Activated naive CD4-positive, alpha-beta T cell treated with anti-CD3 and anti-CD28 coated beads, Interleukin-2, amount 50 U/mL, for 24 hours (primary cell): Measurements from ENCODE around the gene CNTN5.
"Not testable (repeated sequence)": the region's sequence is repeated elsewhere in the genome, so short reads cannot be mapped to it uniquely, and the experiment has no call there.

Experiments
- H3K27ac Mint-ChIP-seq: one replicate; pipeline ENCODE4 v1.8.0; 2021; ENCODE audit warnings: mild to moderate bottlenecking, mixed read lengths
- H3K27me3 Mint-ChIP-seq: one replicate; pipeline ENCODE4 v1.8.0; 2021; ENCODE audit warnings: mixed read lengths
- H3K36me3 Mint-ChIP-seq: one replicate; pipeline ENCODE4 v1.8.0; 2021; ENCODE audit warnings: mixed read lengths
- H3K4me1 Mint-ChIP-seq: one replicate; pipeline ENCODE4 v1.8.0; 2021; ENCODE audit warnings: mixed read lengths
- H3K4me3 Mint-ChIP-seq: one replicate; pipeline ENCODE4 v1.8.0; 2021; ENCODE audit warnings: mild to moderate bottlenecking, mixed read lengths
- H3K9me3 Mint-ChIP-seq: one replicate; pipeline ENCODE4 v1.8.0; 2021; ENCODE audit warnings: mixed read lengths

The CNTN5 gene

DNA sequence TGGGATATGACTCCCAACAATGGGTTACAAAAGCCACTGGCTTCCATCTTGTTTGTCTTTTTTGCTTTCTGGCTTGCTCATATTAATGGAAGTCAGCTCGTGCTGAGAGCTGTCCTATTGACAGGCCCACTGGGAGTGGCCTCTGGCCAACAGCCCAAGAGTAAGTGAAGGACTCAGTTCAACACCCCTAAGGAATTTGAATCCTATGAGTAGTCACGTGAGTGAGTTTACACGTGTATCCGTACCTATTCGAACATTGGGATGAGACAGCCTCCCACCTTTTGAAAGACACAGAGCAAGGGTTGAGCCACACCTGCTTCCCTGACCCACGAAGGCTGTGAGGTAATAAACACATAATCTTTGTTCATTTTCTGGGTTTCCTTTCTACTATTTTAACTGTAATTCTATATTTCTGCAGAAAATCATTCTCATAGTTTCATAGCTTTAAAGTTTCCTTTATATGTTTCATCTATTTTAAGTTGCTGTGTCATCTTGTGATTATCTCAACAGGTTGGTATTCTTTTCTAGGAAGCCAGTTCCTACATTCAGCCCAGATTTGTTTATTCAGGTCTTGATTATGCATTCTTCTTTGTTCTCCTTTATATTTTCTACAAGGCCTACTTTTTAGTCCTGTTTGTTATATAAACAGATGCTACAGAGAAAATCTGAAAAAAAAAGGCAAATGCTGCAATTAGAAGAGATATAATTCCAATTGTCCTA is 802.3 kb downstream of the CNTN5 start:
- Mint-ChIP-seq H3K36me3 (no peaks in the 10 kb centered on the region), H3K27ac (no peak overlapping the region), H3K4me1 (no peaks in the 10 kb centered on the region), H3K27me3 (no peaks in the 10 kb centered on the region), H3K4me3 (no peak overlapping the region), H3K9me3 (peaks cover 6% of the 10 kb centered on the region)

DNA sequence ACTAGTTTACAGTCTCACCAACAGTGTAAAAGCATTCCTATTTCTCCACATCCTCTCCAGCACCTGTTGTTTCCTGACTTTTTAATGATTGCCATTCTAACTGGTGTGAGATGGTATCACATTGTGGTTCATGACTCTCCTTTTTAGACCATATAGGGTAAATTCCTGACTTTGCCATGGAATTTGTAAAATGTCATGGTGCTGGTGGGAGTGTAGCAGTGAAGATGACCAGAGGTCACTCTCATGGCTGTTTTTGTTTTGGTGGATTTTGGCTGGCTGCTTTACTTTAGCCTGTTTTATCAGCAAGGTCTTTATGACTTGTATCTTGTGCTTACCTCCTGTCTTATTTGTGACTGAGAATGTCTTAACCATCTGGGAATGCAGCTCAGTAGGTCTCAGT is 816.0 kb downstream of the CNTN5 start:
- not testable (repeated sequence) for H3K4me1 Mint-ChIP-seq, H3K27me3 Mint-ChIP-seq, H3K36me3 Mint-ChIP-seq, H3K27ac Mint-ChIP-seq, H3K4me3 Mint-ChIP-seq
- H3K9me3 Mint-ChIP-seq, result peaks cover 13% of the 10 kb centered on the region

DNA sequence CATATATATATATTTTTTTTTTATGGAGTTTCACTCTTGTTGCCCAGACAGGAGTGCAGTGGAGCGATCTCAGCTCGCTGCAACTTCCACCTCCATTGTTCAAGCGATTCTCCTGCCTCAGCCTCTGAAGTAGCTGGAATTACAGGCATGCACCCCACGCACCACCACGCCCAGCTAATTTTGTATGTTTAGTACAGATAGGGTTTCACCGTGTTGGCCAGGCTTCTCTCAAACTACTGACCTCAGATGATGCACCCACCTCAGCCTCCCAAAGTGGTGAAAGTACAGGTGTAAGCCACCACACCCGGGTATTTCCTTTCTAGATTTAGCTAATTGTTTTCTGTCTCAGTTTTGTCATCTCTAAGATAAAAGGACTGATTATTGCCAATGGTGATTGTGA is 821.1 kb downstream of the CNTN5 start:
- H3K27me3 Mint-ChIP-seq, result no peaks in the 10 kb centered on the region
- H3K4me3 Mint-ChIP-seq, result no peak overlapping the region
- H3K9me3 Mint-ChIP-seq, result no peaks in the 10 kb centered on the region
- no peak overlapping the region for H3K27ac Mint-ChIP-seq
- no peaks in the 10 kb centered on the region for H3K4me1 Mint-ChIP-seq
- no peaks in the 10 kb centered on the region for H3K36me3 Mint-ChIP-seq

DNA sequence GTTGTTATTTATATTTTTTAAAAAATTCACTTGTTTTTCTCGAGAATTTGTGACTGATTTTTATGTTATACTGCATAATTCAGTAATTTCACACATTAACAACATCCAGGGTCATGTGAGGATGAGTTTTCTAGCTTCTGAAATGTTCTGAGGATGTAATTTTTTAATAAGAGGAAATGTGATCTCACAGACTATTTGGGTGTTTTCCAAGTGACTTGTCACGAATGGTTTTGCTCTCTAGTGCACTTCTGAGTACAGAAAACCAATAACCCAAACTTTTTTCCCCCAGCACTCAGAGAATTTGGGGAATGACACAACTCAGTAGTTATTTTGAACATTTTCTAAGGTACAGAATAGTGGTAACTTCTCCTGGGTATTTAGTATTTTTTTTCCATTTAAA is 845.2 kb downstream of the CNTN5 start:
- H3K9me3 Mint-ChIP-seq, result peaks cover 12% of the 10 kb centered on the region
- no peaks in the 10 kb centered on the region for H3K27me3 Mint-ChIP-seq
- no peaks in the 10 kb centered on the region for H3K4me1 Mint-ChIP-seq
- H3K4me3 Mint-ChIP-seq, result no peak overlapping the region
- no peak overlapping the region for H3K27ac Mint-ChIP-seq
- no peaks in the 10 kb centered on the region for H3K36me3 Mint-ChIP-seq

DNA sequence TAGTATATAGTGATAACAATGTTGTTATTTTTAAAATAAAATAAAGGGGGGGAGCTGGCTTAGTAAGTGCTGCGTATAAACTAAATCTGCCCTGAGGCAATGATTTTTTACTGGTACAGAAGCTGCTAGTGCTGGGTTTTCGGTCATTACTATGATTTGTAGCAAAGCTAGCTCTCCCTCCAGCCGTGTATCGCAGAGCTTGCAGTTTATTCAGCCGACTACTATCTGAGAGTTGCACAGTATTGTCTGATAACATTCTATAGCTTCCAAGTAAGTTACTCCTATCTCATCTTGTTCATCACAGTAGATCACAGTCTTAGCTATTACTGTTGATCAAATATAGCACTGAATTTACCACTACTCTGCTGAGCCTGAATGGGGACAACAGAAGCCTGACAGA is 860.9 kb downstream of the CNTN5 start:
- Mint-ChIP-seq H3K27me3 (no peaks in the 10 kb centered on the region), H3K4me1 (no peaks in the 10 kb centered on the region), H3K27ac (no peak overlapping the region), H3K9me3 (peaks cover 4% of the 10 kb centered on the region), H3K4me3 (no peak overlapping the region), H3K36me3 (no peaks in the 10 kb centered on the region)

DNA sequence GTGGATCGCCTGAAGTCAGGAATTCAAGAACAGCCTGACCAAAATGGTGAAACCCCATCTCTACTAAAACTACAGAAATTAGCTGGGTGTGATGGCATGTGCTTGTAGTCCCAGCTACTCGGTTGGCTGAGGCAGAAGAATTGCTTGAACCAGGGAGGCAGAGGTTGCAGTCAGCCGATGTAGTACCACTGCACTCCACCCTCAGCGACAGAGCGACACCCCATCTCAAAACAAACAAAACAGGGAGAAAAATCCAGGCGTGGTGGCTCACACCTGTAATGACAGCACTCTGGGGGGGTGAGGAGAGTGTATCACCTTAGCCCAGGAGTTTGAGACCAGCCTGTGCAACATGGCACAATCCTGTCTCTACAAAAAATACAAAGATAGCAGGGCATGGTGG is 864.0 kb downstream of the CNTN5 start:
- Mint-ChIP-seq H3K36me3 (no peaks in the 10 kb centered on the region), H3K27ac (no peak overlapping the region), H3K4me1 (no peaks in the 10 kb centered on the region), H3K4me3 (no peak overlapping the region), H3K9me3 (peaks cover 4% of the 10 kb centered on the region), H3K27me3 (no peaks in the 10 kb centered on the region)

DNA sequence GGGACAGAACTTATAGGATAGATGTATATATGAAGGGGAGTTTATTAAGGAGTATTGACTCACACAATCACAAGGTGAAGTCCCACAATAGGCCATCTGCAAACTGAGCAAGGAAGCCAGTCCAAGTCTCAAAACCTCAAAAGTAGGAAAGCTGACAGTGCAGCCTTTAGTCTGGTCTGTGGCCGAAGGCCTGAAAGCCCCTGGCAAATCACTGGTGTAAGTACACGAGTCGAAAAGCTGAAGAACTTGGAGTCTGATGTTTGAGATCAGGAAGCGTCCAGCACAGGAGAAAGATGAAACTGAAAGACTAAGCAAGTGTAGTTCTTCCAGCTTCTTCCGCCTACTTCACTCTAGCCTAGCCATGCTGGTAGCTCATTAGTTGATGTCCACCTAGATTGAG is 866.7 kb downstream of the CNTN5 start:
- Mint-ChIP-seq H3K27ac (no peak overlapping the region), H3K27me3 (no peaks in the 10 kb centered on the region), H3K36me3 (no peaks in the 10 kb centered on the region), H3K9me3 (peaks cover 9% of the 10 kb centered on the region), H3K4me3 (no peak overlapping the region), H3K4me1 (no peaks in the 10 kb centered on the region)

DNA sequence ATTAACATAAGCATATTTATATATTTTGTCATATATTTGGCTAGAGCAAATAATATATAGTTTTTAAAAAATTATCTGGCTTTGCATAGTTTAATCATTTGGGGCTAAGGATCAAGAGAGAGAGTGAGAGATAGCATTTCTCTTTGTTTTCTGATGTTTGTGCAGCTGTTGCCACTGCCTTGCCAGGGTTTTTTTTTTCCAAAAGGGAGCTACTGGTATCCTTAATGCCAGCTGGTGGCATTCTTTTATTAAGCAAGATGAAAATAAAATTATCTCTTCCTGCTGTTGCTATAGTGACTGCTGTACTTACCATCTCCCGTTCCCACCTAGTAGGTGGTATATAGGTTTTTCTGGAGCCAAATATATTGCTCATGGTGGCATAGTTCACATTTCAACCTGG is 873.1 kb downstream of the CNTN5 start:
- H3K27ac Mint-ChIP-seq, result no peak overlapping the region
- no peaks in the 10 kb centered on the region for H3K27me3 Mint-ChIP-seq
- no peaks in the 10 kb centered on the region for H3K36me3 Mint-ChIP-seq
- H3K4me1 Mint-ChIP-seq, result no peaks in the 10 kb centered on the region
- H3K9me3 Mint-ChIP-seq, result peaks cover 11% of the 10 kb centered on the region
- H3K4me3 Mint-ChIP-seq, result no peak overlapping the region

DNA sequence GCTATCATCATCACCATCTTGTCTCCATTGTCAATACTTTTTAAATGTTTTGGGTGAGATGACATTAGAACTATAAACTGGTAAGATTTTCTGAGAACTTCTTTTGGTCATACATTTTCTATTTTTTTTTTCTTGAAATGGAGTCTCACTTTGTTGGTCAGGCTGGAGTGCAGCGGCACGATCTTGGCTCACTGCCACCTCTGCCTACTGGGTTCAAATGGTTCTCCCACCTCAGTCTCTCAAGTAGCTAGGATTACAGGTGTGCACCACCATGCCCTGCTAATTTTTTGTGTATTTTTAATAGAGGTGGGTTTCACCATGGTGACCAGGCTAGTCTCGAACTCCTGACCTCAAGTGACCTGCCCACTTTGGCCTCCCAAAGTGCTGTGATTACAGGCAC is 880.4 kb downstream of the CNTN5 start:
- Mint-ChIP-seq H3K4me3 (no peak overlapping the region), H3K27me3 (no peaks in the 10 kb centered on the region), H3K4me1 (no peaks in the 10 kb centered on the region), H3K9me3 (no peaks in the 10 kb centered on the region), H3K27ac (no peak overlapping the region), H3K36me3 (no peaks in the 10 kb centered on the region)

DNA sequence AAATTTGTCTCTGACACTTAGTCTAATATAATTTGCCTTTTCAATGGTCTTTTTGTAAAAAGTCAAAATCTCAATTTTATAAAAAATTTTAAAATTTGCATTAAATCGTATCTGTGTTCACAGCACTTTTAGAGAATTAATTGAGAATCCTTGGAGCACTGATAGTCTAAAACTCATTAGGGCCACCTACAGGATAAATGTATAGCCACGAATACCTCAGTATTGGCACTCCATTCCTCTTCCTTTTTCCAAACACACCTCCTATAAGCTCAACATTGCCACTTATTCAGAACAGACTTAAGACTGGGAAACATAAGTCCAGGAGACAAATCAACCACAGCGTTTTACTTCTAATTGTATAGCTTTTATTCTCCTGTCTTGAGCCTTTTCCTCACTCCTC is 890.4 kb downstream of the CNTN5 start:
- no peak overlapping the region for H3K27ac Mint-ChIP-seq
- H3K9me3 Mint-ChIP-seq, result peaks cover 8% of the 10 kb centered on the region
- no peaks in the 10 kb centered on the region for H3K4me1 Mint-ChIP-seq
- H3K4me3 Mint-ChIP-seq, result no peak overlapping the region
- no peaks in the 10 kb centered on the region for H3K36me3 Mint-ChIP-seq
- H3K27me3 Mint-ChIP-seq, result no peaks in the 10 kb centered on the region

DNA sequence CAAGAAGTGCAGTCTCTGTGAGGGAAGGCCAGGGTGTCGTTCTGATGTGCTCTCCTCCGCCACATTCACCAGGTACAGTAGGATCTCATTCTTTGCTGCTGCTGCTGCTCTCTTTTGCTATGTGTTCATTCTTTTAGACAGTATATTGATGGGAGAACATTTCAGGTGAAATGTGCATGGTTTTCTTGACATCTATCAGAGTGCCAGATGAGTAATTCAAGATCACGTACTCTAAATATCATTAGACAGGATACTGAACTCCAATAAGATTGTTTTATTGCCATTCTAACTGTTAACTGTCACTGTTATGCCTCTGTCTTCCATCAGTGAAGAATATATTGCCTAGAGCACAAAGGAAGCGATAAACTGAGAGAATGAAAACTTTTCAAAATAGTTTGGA is 895.3 kb downstream of the CNTN5 start:
- Mint-ChIP-seq H3K27me3 (no peaks in the 10 kb centered on the region), H3K9me3 (peaks cover 23% of the 10 kb centered on the region), H3K4me1 (no peaks in the 10 kb centered on the region), H3K36me3 (no peaks in the 10 kb centered on the region), H3K27ac (no peak overlapping the region), H3K4me3 (no peak overlapping the region)

DNA sequence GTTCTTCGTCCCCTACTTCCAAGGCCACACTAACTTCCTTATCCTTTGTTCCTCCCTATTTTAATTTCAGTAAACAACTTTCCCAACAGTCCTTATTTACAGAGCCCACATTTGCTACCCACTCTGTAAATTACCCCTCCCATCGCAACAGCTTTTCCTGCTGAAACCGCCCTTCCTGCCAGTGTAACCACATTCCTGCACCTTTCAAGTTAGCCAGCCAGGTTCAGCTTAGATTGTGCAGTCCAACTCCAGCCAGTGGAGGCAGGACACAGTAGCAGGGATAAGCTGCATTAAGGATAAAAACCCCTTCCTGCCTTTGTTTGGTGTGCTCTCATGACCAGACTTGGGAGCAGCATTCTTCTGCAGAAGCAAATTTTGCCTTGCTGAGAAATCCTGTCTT is 898.0 kb downstream of the CNTN5 start:
- peaks cover 28% of the 10 kb centered on the region for H3K9me3 Mint-ChIP-seq
- H3K27me3 Mint-ChIP-seq, result no peaks in the 10 kb centered on the region
- no peak overlapping the region for H3K4me3 Mint-ChIP-seq
- H3K36me3 Mint-ChIP-seq, result no peaks in the 10 kb centered on the region
- no peak overlapping the region for H3K27ac Mint-ChIP-seq
- H3K4me1 Mint-ChIP-seq, result no peaks in the 10 kb centered on the region

DNA sequence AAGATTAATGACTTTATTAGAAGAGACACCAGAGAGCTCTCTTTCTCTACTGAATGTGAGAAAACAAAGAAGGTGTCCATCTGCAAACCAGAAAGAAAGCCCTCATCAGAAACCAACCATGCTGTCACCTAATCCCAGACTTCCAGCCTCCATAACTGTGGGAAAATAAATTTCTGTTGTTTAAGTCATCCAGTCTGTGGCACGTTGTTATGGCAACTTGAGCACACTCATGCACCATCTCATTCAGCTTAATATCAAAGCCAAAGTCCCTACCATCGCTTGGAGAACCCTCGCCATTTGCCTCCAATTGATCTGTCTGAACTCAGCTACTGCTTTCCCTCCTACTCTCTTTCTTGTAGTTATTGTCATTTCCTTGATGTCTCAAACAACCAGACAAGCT is 900.2 kb downstream of the CNTN5 start:
- H3K4me3 Mint-ChIP-seq, result no peak overlapping the region
- H3K9me3 Mint-ChIP-seq, result peaks cover 28% of the 10 kb centered on the region
- no peaks in the 10 kb centered on the region for H3K27me3 Mint-ChIP-seq
- H3K36me3 Mint-ChIP-seq, result no peaks in the 10 kb centered on the region
- H3K27ac Mint-ChIP-seq, result no peak overlapping the region
- H3K4me1 Mint-ChIP-seq, result no peaks in the 10 kb centered on the region

DNA sequence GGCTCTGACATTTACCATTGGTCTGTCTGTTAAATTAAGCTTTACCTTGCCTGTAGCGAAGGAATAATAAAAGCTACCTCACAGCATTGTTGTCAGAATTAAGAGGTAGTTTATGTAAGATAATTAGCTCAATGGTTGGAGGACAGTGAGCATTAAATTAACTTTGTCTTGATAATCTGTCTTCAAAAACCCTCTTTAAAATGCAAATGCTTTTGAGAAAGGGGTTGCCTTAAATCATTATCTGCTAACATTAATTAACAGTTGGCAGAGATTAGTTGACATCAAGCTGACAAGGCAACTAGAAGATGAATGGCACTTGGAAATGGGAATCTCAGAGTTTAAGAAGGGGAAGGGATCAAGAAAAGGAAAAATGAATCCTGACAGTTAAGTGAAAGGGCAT is 905.2 kb downstream of the CNTN5 start:
- no peaks in the 10 kb centered on the region for H3K36me3 Mint-ChIP-seq
- H3K9me3 Mint-ChIP-seq, result peaks cover 5% of the 10 kb centered on the region
- H3K27me3 Mint-ChIP-seq, result no peaks in the 10 kb centered on the region
- no peaks in the 10 kb centered on the region for H3K4me1 Mint-ChIP-seq
- no peak overlapping the region for H3K27ac Mint-ChIP-seq
- H3K4me3 Mint-ChIP-seq, result no peak overlapping the region

DNA sequence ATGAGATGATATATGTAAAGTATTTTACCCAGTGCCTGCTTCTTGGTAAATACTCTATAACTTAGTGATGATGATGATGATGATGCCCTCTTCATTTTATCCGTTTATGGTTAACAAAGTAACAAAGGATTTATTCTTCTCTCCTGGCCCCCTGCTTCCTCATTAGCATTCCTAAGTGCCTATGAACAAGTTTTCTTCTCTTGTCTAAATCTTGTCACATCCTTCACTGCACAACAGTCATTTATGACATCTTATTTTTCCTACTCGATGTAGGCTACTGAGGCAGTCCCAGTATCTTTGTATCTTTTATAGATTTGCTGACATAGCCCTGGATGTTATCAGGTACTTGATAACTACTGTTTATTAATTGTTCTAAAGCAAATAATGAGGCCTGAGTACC is 911.9 kb downstream of the CNTN5 start:
- Mint-ChIP-seq H3K27me3 (no peaks in the 10 kb centered on the region), H3K4me1 (no peaks in the 10 kb centered on the region), H3K27ac (no peak overlapping the region), H3K4me3 (no peak overlapping the region), H3K9me3 (no peaks in the 10 kb centered on the region), H3K36me3 (no peaks in the 10 kb centered on the region)

DNA sequence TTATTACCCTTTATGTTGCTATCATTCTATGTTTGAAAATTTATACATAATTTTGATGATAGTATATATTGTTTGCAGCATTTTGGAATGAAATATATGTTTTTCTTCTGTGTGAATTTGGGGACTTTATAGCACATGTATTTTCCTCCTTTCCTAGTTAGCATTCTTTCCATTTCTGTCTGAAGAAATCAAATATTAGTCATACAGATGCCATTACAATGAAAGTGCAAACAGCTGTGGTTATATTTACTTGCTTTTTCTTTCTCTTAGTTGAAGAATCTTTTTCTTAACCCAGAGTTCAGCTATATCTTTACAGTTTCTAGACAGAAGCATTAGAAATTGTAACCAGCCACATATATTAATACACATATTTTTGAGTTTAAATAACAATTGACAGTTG is 913.3 kb downstream of the CNTN5 start:
- no peaks in the 10 kb centered on the region for H3K9me3 Mint-ChIP-seq
- H3K27ac Mint-ChIP-seq, result no peak overlapping the region
- no peak overlapping the region for H3K4me3 Mint-ChIP-seq
- no peaks in the 10 kb centered on the region for H3K36me3 Mint-ChIP-seq
- no peaks in the 10 kb centered on the region for H3K4me1 Mint-ChIP-seq
- H3K27me3 Mint-ChIP-seq, result no peaks in the 10 kb centered on the region

DNA sequence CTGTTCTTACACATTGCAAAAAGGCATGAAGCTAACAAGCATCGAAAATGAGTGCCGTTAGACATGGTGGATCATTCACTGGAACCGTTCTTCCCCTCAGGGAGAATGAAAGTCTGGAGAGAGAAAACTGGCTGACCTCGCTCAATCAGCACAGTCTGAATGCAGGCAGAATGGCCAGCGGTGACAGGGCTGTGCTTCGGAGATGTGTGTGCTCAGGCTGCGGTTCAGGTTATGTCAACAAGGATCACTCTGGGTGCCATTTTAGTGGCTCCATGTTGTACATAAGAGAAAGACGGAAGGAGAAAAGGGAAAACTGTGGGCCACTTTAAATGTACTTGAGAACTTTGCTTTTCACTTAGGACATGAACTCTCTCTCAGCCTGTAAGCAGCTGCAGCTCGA is 916.6 kb downstream of the CNTN5 start:
- H3K36me3 Mint-ChIP-seq, result no peaks in the 10 kb centered on the region
- no peak overlapping the region for H3K27ac Mint-ChIP-seq

More for the DNA sequence above, 916.6 kb downstream of the CNTN5 start:
- Mint-ChIP-seq H3K4me3 (no peak overlapping the region), H3K27me3 (no peaks in the 10 kb centered on the region), H3K9me3 (no peaks in the 10 kb centered on the region), H3K4me1 (no peaks in the 10 kb centered on the region)
